Measurements from ENCODE around the gene MTREX.
"Not testable (repeated sequence)": the region's sequence is repeated elsewhere in the genome, so short reads cannot be mapped to it uniquely, and the experiment has no call there.

MTREX gene

GRCh38 chr5:55307383-55308253 is at the start of gene MTREX, which contains the start of gene DHX29:
TSS of gene MTREX (plus strand) at chr5:55307989. CDS start at chr5:55308014, 25 bp downstream.
TSS of gene DHX29 (minus strand) at chr5:55307694. CDS start at chr5:55307573, 121 bp downstream.
- DNase-seq (ENCODE audit: extremely low read depth in 1 of 2, low read depth in 1 of 2): peak; percentile 64 to 79

- DNase-seq (ENCODE audit: extremely low read depth in 1 of 2, low read depth in 1 of 2): no peak
These were observed 49.5 kb upstream of the MTREX start for GRCh38 chr5:55258339-55258738.

GRCh38 chr5:55276771-55277170 is 31.0 kb upstream of the MTREX start:
- no peak for DNase-seq (ENCODE audit: extremely low read depth in 1 of 2, low read depth in 1 of 2)

GRCh38 chr5:55278778-55279177 is 29.0 kb upstream of the MTREX start:
- no peak for DNase-seq (ENCODE audit: extremely low read depth in 1 of 2, low read depth in 1 of 2)

GRCh38 chr5:55286411-55286933 is 21.3 kb upstream of the MTREX start:
- DNase-seq (ENCODE audit: extremely low read depth in 1 of 2, low read depth in 1 of 2): no peak

- no peak for DNase-seq (ENCODE audit: extremely low read depth in 1 of 2, low read depth in 1 of 2)
These were observed 18.0 kb upstream of the MTREX start for GRCh38 chr5:55289808-55290207.

- no peak for DNase-seq (ENCODE audit: extremely low read depth in 1 of 2, low read depth in 1 of 2)
These were observed 16.8 kb upstream of the MTREX start for GRCh38 chr5:55290991-55291390.

- DNase-seq (ENCODE audit: extremely low read depth in 1 of 2, low read depth in 1 of 2): no peak
These were observed 12.9 kb upstream of the MTREX start for GRCh38 chr5:55294935-55295334.

GRCh38 chr5:55300890-55301289 is 6.9 kb upstream of the MTREX start:
- no peak for DNase-seq (ENCODE audit: extremely low read depth in 1 of 2, low read depth in 1 of 2)

GRCh38 chr5:55303238-55303690 is 4.5 kb upstream of the MTREX start:
- no peak for DNase-seq (ENCODE audit: extremely low read depth in 1 of 2, low read depth in 1 of 2)

GRCh38 chr5:55304584-55304983 is 3.2 kb upstream of the MTREX start:
- no peak for DNase-seq (ENCODE audit: extremely low read depth in 1 of 2, low read depth in 1 of 2)

GRCh38 chr5:55305345-55305744 is 2.4 kb upstream of the MTREX start:
- no peak for DNase-seq (ENCODE audit: extremely low read depth in 1 of 2, low read depth in 1 of 2)

GRCh38 chr5:55306641-55307382 is 977 bp upstream of the MTREX start:
- DNase-seq (ENCODE audit: extremely low read depth in 1 of 2, low read depth in 1 of 2): no peak

GRCh38 chr5:55308254-55308836 is 556 bp downstream of the MTREX start:
- DNase-seq (ENCODE audit: extremely low read depth in 1 of 2, low read depth in 1 of 2): no peak

- DNase-seq (ENCODE audit: extremely low read depth in 1 of 2, low read depth in 1 of 2): no peak
These were observed 6.3 kb downstream of the MTREX start for GRCh38 chr5:55313870-55314617.

GRCh38 chr5:55316289-55316688 is 8.5 kb downstream of the MTREX start:
- DNase-seq (ENCODE audit: extremely low read depth in 1 of 2, low read depth in 1 of 2): no peak

- DNase-seq (ENCODE audit: extremely low read depth in 1 of 2, low read depth in 1 of 2): no peak
These were observed 9.0 kb downstream of the MTREX start for GRCh38 chr5:55316837-55317236.

- not testable (repeated sequence) for DNase-seq (ENCODE audit: extremely low read depth in 1 of 2, low read depth in 1 of 2)
These were observed 10.4 kb downstream of the MTREX start for GRCh38 chr5:55318237-55318636.

GRCh38 chr5:55319491-55319890 is 11.7 kb downstream of the MTREX start:
- DNase-seq (ENCODE audit: extremely low read depth in 1 of 2, low read depth in 1 of 2): no peak

- DNase-seq (ENCODE audit: extremely low read depth in 1 of 2, low read depth in 1 of 2): no peak
These were observed 12.8 kb downstream of the MTREX start for GRCh38 chr5:55320571-55320970.
